GM12878 (cell line): ENCODE data around the gene EPM2AIP1. TPM values are rescaled to one million over a fixed set of nuclear protein-coding genes. Genes with fewer than 3 reads are reported as not detected.

Source experiments
- BACH1 ChIP-seq: fragments of 450-650 bp; IDR thresholded peaks from 2 replicates; pipeline ENCODE4 v1.6.1; 2017; ENCODE audit warnings: mild to moderate bottlenecking, borderline replicate concordance
- BCL11A ChIP-seq: IDR thresholded peaks from 2 replicates; pipeline ENCODE4 v1.6.1; 2011; ENCODE audit warnings: low read depth, low read length
- BCLAF1 ChIP-seq: fragments of 450-650 bp; IDR thresholded peaks from 2 replicates; pipeline ENCODE4 v1.6.1; 2017; ENCODE audit warnings: antibody characterized with exemption, mild to moderate bottlenecking, moderate library complexity
- CEBPB ChIP-seq, 2 experiments: fragments of 150-350 bp in 1 of 2; IDR thresholded peaks; 2 replicates each; pipeline ENCODE4 v1.6.1; 2012 to 2014; ENCODE audit warnings: low read depth in 2 of 2, low read length in 2 of 2, borderline replicate concordance in 1 of 2, inconsistent platforms in 1 of 2
- CHD1 ChIP-seq: IDR thresholded peaks from 2 replicates; pipeline ENCODE4 v1.6.1; 2012; ENCODE audit warnings: low read depth, low read length, improper control_type of control experiment
- ELK1 ChIP-seq: IDR thresholded peaks from 2 replicates; pipeline ENCODE4 v1.6.1; 2012; ENCODE audit warnings: low read depth, low read length, improper control_type of control experiment
- GABPA ChIP-seq: IDR thresholded peaks from 2 replicates; pipeline ENCODE4 v1.6.1; 2014; ENCODE audit warnings: antibody characterized with exemption, low read depth, mild to moderate bottlenecking, inconsistent platforms
- HCFC1 ChIP-seq: fragments of 150-350 bp; IDR thresholded peaks from 2 replicates; pipeline ENCODE4 v1.6.1; 2014; ENCODE audit warnings: low read length
- HSF1 ChIP-seq: fragments of 150-350 bp; IDR thresholded peaks from 2 replicates; pipeline ENCODE4 v1.6.1; 2014; ENCODE audit warnings: mild to moderate bottlenecking, low read depth, low read length
- MYB ChIP-seq: fragments of 150-350 bp; IDR thresholded peaks from 2 replicates; pipeline ENCODE4 v1.6.1; 2014; ENCODE audit warnings: mild to moderate bottlenecking, low read depth, low read length, borderline replicate concordance
- MYC ChIP-seq: IDR thresholded peaks from 2 replicates; pipeline ENCODE4 v1.6.1; 2011; ENCODE audit warnings: mild to moderate bottlenecking, low read length, moderate library complexity, inconsistent platforms; ENCODE audit not compliant: insufficient read depth, insufficient replicate concordance, insufficient read length, severe bottlenecking
- NRF1 ChIP-seq: conservative IDR thresholded peaks from 2 replicates; pipeline ENCODE4 v1.6.1; 2011; ENCODE audit warnings: mild to moderate bottlenecking, low read depth, low read length, improper control_type of control experiment
- PAX8 ChIP-seq: fragments of 450-650 bp; IDR thresholded peaks from 2 replicates; pipeline ENCODE4 v1.6.1; 2017; ENCODE audit warnings: mild to moderate bottlenecking, moderate library complexity
- POLR2AphosphoS2 ChIP-seq: IDR thresholded peaks from 2 replicates; pipeline ENCODE4 v1.6.1; 2011; ENCODE audit warnings: low read depth, mild to moderate bottlenecking, low read length, improper control_type of control experiment, moderate library complexity
- RB1 ChIP-seq: fragments of 450-650 bp; formaldehyde crosslinking; IDR thresholded peaks from 2 replicates; pipeline ENCODE4 v1.6.1; 2017; ENCODE audit warnings: mild to moderate bottlenecking, borderline replicate concordance
- RELA ChIP-seq: fragments of 450-650 bp; IDR thresholded peaks from 2 replicates; pipeline ENCODE4 v1.8.0; 2014; ENCODE audit warnings: borderline replicate concordance; ENCODE audit not compliant: partially characterized antibody
- SMAD5 ChIP-seq: IDR thresholded peaks from 2 replicates; pipeline ENCODE4 v1.6.1; 2016; ENCODE audit warnings: antibody characterized with exemption, low read depth
- TAF1 ChIP-seq: IDR thresholded peaks from 2 replicates; pipeline ENCODE4 v1.6.1; 2011; ENCODE audit warnings: mild to moderate bottlenecking, low read depth, low read length, borderline replicate concordance
- TARDBP ChIP-seq: IDR thresholded peaks from 2 replicates; pipeline ENCODE4 v1.6.1; 2016; ENCODE audit warnings: borderline replicate concordance
- TCF7 ChIP-seq: IDR thresholded peaks from 2 replicates; pipeline ENCODE4 v1.6.1; 2014; ENCODE audit warnings: antibody characterized with exemption, borderline replicate concordance
- USF2 ChIP-seq: IDR thresholded peaks from 2 replicates; pipeline ENCODE4 v1.6.1; 2011; ENCODE audit warnings: low read depth, low read length, improper control_type of control experiment, borderline replicate concordance
- YY1 ChIP-seq: IDR thresholded peaks from 2 replicates; pipeline ENCODE4 v1.6.1; 2011; ENCODE audit warnings: low read depth, mild to moderate bottlenecking, low read length
- ZNF207 ChIP-seq: fragments of 450-650 bp; IDR thresholded peaks from 2 replicates; pipeline ENCODE4 v1.6.1; 2014; ENCODE audit warnings: antibody characterized with exemption, mild to moderate bottlenecking, borderline replicate concordance
- ZNF274 ChIP-seq: IDR thresholded peaks from one replicate; pipeline ENCODE4 v1.8.0; 2011; ENCODE audit not compliant: insufficient read length, insufficient read depth
- polyA plus RNA-seq, 11 experiments: library from polyadenylated mRNA; depleted of rRNA in 4 of 11; unstranded in 6 of 11; stranded (reverse) in 5 of 11; fragments of >200 nt; fragmentation: Nextera tagmentation in 4 of 11; fragmentation: Illumina TruSeq in 1 of 11; extraction: Ambion mirVana in 4 of 11; extraction: Trizol in 1 of 11; gene quantifications; 1 replicate in 1 of 11; 2 replicates in 10 of 11; pipeline versions ENCODE4 v1.2.1 to v1.2.3, GENCODE V29; 2011 to 2016; ENCODE audit warnings: inconsistent platforms in 2 of 11, missing spikeins in 2 of 11, low read depth in 1 of 11
- total RNA-seq, 4 experiments: library from RNA; depleted of rRNA in 3 of 4; stranded (reverse); fragments of >200 nt in 3 of 4; fragmentation: Illumina TruSeq in 1 of 4; extraction: Trizol in 1 of 4; gene quantifications; 2 replicates each; pipeline versions ENCODE4 v1.2.1 to v1.2.3, GENCODE V29; 2013 to 2021

EPM2AIP1 gene
- total and polyA plus RNA-seq, 10 of the 15 experiments (the other 5 are each of a cell fraction or from before 2014, with no cell fraction given): 5.5 to 31.9 (median 21.8) TPM

- no peak for TF ChIP-seq BCL11A
- no peak for TF ChIP-seq NRF1
- TF ChIP-seq MYC: no peak
- no peak for TF ChIP-seq TCF7
- no peak for TF ChIP-seq POLR2AphosphoS2
- TF ChIP-seq GABPA: no peak
- TF ChIP-seq BACH1: no peak
- TF ChIP-seq ZNF274: no peak
- TF ChIP-seq RB1: no peak
- TF ChIP-seq YY1: no peak
- no peak for TF ChIP-seq BCLAF1
- no peak for TF ChIP-seq ELK1
- TF ChIP-seq HSF1: no peak
- no peak for TF ChIP-seq CHD1
- no peak for TF ChIP-seq PAX8
- no peak for TF ChIP-seq TARDBP
- no peak for TF ChIP-seq HCFC1
- no peak for TF ChIP-seq USF2
- no peak for TF ChIP-seq CEBPB (IDR thresholded peaks at IDR 0.05; ENCODE audit: borderline replicate concordance in 1 of 2, low read depth in 2 of 2, low read length in 2 of 2)
- TF ChIP-seq ZNF207: no peak
- TF ChIP-seq TAF1: no peak
- TF ChIP-seq MYB: no peak
- TF ChIP-seq RELA: no peak
- TF ChIP-seq SMAD5: no peak
These were observed 23.1 kb downstream of the EPM2AIP1 start (continued) for GRCh38 chr3:36969540-36970432.
